B cell (primary cell): ENCODE data around the gene CASZ1.

ENCODE experiments used
- EZH2 ChIP-seq: IDR thresholded peaks from 2 replicates; pipeline ENCODE4 v1.6.1; 2012; ENCODE audit warnings: borderline replicate concordance, low read depth, mild to moderate bottlenecking, moderate library complexity, low read length; ENCODE audit not compliant: insufficient read depth, poor library complexity, severe bottlenecking
- TF ChIP-seq, protein P1 (sequence below): fragments of 200-600 bp; IDR thresholded peaks from one replicate; pipeline ENCODE4 v1.8.0; 2022; ENCODE audit warnings: antibody characterized with exemption, mild to moderate bottlenecking

DNA sequence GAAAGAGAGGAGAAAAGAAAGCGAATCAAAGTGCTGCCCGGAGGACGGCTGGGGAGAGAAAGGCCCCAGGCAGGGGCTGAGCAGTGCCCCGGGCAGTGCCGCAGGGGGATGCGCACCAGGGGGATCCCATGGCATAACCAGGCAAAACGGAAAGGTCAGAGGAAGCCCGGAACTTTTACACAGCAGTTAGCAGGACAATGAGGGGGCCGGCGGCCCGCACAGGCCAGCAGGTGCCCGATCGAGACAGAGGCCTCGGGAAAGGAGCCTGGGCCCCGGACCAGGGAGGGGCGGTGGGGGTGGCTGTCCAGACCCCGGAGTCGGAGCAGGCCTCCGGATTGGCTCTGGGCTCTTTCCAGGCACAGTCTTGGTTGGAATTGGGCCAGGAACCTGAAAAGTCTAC, 86.8 kb downstream of the CASZ1 start:
- TF ChIP-seq EZH2: no peak
- TF ChIP-seq, protein P1, sequence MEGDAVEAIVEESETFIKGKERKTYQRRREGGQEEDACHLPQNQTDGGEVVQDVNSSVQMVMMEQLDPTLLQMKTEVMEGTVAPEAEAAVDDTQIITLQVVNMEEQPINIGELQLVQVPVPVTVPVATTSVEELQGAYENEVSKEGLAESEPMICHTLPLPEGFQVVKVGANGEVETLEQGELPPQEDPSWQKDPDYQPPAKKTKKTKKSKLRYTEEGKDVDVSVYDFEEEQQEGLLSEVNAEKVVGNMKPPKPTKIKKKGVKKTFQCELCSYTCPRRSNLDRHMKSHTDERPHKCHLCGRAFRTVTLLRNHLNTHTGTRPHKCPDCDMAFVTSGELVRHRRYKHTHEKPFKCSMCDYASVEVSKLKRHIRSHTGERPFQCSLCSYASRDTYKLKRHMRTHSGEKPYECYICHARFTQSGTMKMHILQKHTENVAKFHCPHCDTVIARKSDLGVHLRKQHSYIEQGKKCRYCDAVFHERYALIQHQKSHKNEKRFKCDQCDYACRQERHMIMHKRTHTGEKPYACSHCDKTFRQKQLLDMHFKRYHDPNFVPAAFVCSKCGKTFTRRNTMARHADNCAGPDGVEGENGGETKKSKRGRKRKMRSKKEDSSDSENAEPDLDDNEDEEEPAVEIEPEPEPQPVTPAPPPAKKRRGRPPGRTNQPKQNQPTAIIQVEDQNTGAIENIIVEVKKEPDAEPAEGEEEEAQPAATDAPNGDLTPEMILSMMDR: no peak
